ENCODE measurements around the gene PTRH2. TPM values are rescaled to one million over a fixed set of nuclear protein-coding genes. Genes with fewer than 3 reads are reported as not detected.

PTRH2 gene
- total RNA-seq, 1 experiment from 2014 or later = 59.6 TPM

DNA sequence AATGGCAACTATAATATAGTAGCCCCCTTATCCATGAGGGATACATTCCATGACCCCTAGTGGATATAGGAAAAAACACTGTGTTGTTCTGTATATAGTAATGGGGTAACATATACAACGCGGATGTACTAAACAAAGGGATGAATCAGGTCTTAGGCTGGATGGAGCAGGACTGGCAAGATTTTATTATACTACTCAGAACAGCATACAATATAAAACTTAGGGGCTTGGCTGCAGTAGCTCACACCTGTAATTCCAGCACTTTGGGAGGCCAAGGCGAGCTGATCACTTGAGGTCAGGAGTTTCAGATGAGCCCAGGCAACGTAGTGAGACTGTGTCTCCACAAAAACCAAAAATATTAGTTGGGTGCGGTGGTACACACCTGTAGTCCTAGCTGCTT is 27.0 kb upstream of the PTRH2 start (continued):
- TF ChIP-seq REST (IDR thresholded peaks at IDR 0.05; ENCODE audit: low read depth) (no peak), POLR2A (IDR thresholded peaks at IDR 0.05; ENCODE audit: borderline replicate concordance, extremely low read depth, insufficient read depth, insufficient read length) (no peak), ZBTB33 (IDR thresholded peaks at IDR 0.05; ENCODE audit: extremely low read depth, insufficient replicate concordance, low read length) (no peak), JUND (IDR thresholded peaks at IDR 0.05) (no peak)

DNA sequence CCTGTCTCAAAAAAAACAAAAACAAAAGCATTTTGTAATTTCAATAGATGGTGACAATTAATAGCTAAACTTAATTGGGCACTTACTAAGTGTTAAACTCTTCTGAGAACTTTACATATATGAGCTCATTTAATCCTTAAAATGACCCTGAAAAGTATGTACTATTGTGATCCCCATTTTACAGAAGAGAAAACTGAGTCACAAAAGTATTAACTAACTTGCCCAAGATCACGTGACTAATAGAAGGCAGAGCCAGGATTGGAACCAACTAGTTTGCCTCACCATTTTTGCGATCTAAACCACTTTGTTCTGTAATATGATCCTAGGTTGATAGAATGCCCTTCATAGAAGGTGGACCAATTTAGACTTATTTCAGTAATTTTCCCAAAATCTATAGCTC is 26.5 kb upstream of the PTRH2 start:
- ChIA-PET POLR2A (interaction anchor here (0.7 kb wide), 1 partner anchor 26 kb away, joined by 3 read pairs; the partner anchor contains the start of genes PTRH2 and VMP1), CTCF (interaction anchor here (1.5 to 1.6 kb wide), 2 partner anchors 18 to 46 kb away, joined by 3 read pairs; no protein-coding TSS in a partner anchor), RAD21 (ENCODE audit: low non-redundant PET in 1 of 2, low total read pairs in 2 of 2, uncharacterized antibody in 2 of 2, unreplicated experiment in 2 of 2) (no interaction called here)
- DNase-seq (ENCODE audit: low read depth, low spot score) = no peak
- Histone ChIP-seq H2AFZ (ENCODE audit: low read depth, low read length, poor library complexity, severe bottlenecking) (no peak overlapping the region), H3K4me2 (ENCODE audit: low read length) (no peak overlapping the region), H3K36me3 (ENCODE audit: control insufficient read depth in 1 of 2, insufficient read depth in 2 of 2, low read length in 2 of 2) (peaks cover 6 to 12% of the 10 kb centered on the region in 2 experiments; a peak in 2 of 4 replicates), H3K9ac (ENCODE audit: low read length) (no peak overlapping the region), H4K20me1 (ENCODE audit: insufficient read depth) (no peaks in the 10 kb centered on the region; the same call in 1 of the 2 replicates), H3K27me3 (ENCODE audit: insufficient read depth, low read length) (no peaks in the 10 kb centered on the region), H3K27ac (ENCODE audit: low read depth, low read length) (no peak overlapping the region), H3K4me3 (replicated peaks in 1 of 2; ENCODE audit: low read depth in 1 of 2, low read length in 2 of 2) (no peak overlapping the region), H3K9me2 (ENCODE audit: insufficient read depth) (no peaks in the 10 kb centered on the region), H3K4me1 (ENCODE audit: control insufficient read depth in 1 of 2, insufficient read depth in 2 of 2, low read length in 2 of 2) (peaks cover 8 to 12% of the 10 kb centered on the region in 2 experiments), H3K79me2 (ENCODE audit: insufficient read depth, low read length) (peaks cover 47% of the 10 kb centered on the region), H3K9me3 (ENCODE audit: control insufficient read depth in 1 of 2, insufficient read depth in 1 of 2, low read depth in 1 of 2, low read length in 2 of 2) (no peaks in the 10 kb centered on the region)
- intact Hi-C loops (cut with micrococcal nuclease) = no loop called here
- no TSS peak for BruUV-seq (replicated peaks)
- no peak for ATAC-seq
- TF ChIP-seq RAD21 (IDR thresholded peaks at IDR 0.05; ENCODE audit: low read depth) (no peak), ZBTB33 (IDR thresholded peaks at IDR 0.05; ENCODE audit: extremely low read depth, insufficient replicate concordance, low read length) (no peak), SIN3A (IDR thresholded peaks at IDR 0.05; ENCODE audit: low read depth) (no peak), ELF1 (IDR thresholded peaks at IDR 0.05; ENCODE audit: borderline replicate concordance, low read depth) (no peak), SP1 (IDR thresholded peaks at IDR 0.05; ENCODE audit: low read depth) (no peak)
